MM.1S (cell line): Measurements from ENCODE around the gene OTOP2.

Source experiments
- DNase-seq: peaks from one replicate; pipeline ENCODE4 v3.0.0-alpha.2; 2015
- H2AFZ ChIP-seq: fragments of 300-600 bp; sonication (generic); 2 replicates; pipeline ENCODE4 v1.6.0; 2016; ENCODE audit warnings: antibody characterized with exemption, low read length
- H3F3A ChIP-seq: fragments of 300-600 bp; sonication (generic); 2 replicates; pipeline ENCODE4 v1.6.1; 2016; ENCODE audit warnings: mild to moderate bottlenecking, antibody characterized with exemption, low read length, moderate library complexity, mixed read lengths; ENCODE audit not compliant: insufficient read depth
- H3K27ac ChIP-seq: fragments of 300-600 bp; sonication (generic); 2 replicates; pipeline ENCODE4 v1.5.1; 2016; ENCODE audit warnings: mild to moderate bottlenecking, low read length
- H3K27me3 ChIP-seq: fragments of 300-600 bp; sonication (generic); replicated peaks from 2 replicates; pipeline ENCODE4 v1.6.0; 2016; ENCODE audit warnings: low read length; ENCODE audit not compliant: insufficient read depth
- H3K36me3 ChIP-seq: fragments of 300-600 bp; sonication (generic); replicated peaks from 2 replicates; pipeline ENCODE4 v1.6.1; 2016; ENCODE audit warnings: mild to moderate bottlenecking, low read length, mixed read lengths; ENCODE audit not compliant: insufficient read depth
- H3K4me1 ChIP-seq: fragments of 300-600 bp; sonication (generic); 2 replicates; pipeline ENCODE4 v1.6.1; 2016; ENCODE audit warnings: low read length, mixed read lengths
- H3K4me2 ChIP-seq: fragments of 300-600 bp; sonication (generic); 2 replicates; pipeline ENCODE4 v1.6.0; 2016; ENCODE audit warnings: low read depth, low read length
- H3K4me3 ChIP-seq: fragments of 300-600 bp; sonication (generic); 2 replicates; pipeline ENCODE4 v1.5.1; 2016; ENCODE audit warnings: low read length, mixed read lengths
- H3K79me2 ChIP-seq: fragments of 300-600 bp; sonication (generic); 2 replicates; pipeline ENCODE4 v1.6.1; 2016; ENCODE audit warnings: mixed run types, low read length, mixed read lengths
- H3K9ac ChIP-seq: fragments of 300-600 bp; sonication (generic); 2 replicates; pipeline ENCODE4 v1.6.1; 2016; ENCODE audit warnings: low read length, mixed read lengths
- H3K9me2 ChIP-seq: fragments of 300-600 bp; sonication (generic); replicated peaks from 2 replicates; pipeline ENCODE4 v1.6.1; 2016; ENCODE audit warnings: mild to moderate bottlenecking, low read length, mixed read lengths; ENCODE audit not compliant: insufficient read depth
- H3K9me3 ChIP-seq: fragments of 300-600 bp; sonication (generic); replicated peaks from 2 replicates; pipeline ENCODE4 v1.6.1; 2016; ENCODE audit warnings: mild to moderate bottlenecking, low read length, mixed read lengths; ENCODE audit not compliant: insufficient read depth
- H4K20me1 ChIP-seq: fragments of 300-600 bp; sonication (generic); 2 replicates; pipeline ENCODE4 v1.6.1; 2016; ENCODE audit warnings: mild to moderate bottlenecking, low read length, moderate library complexity, mixed read lengths; ENCODE audit not compliant: insufficient read depth
- CTCF ChIP-seq: fragments of 300-600 bp; sonication (generic); IDR thresholded peaks from 2 replicates; pipeline ENCODE4 v1.5.1; 2016; ENCODE audit warnings: antibody characterized with exemption, low read length, mixed read lengths
- EZH2 ChIP-seq: fragments of 300-600 bp; sonication (generic); optimal IDR thresholded peaks from 2 replicates; pipeline ENCODE3; 2017; ENCODE audit warnings: low read depth, mild to moderate bottlenecking, antibody characterized with exemption, low read length, mixed read lengths
- EZH2phosphoT487 ChIP-seq: fragments of 300-600 bp; sonication (generic); IDR thresholded peaks from 2 replicates; pipeline ENCODE4 v1.6.1; 2018; ENCODE audit warnings: antibody characterized with exemption, low read length

OTOP2 gene

GRCh38 chr17:74883241-74883745, 40.8 kb upstream of the OTOP2 start:
- H3K9me3 ChIP-seq = no peaks in the 10 kb centered on the region
- no peak overlapping the region for H3K9ac ChIP-seq
- no peaks in the 10 kb centered on the region for H4K20me1 ChIP-seq
- no peaks in the 10 kb centered on the region for H3K36me3 ChIP-seq
- H3F3A ChIP-seq = no peaks in the 10 kb centered on the region
- no peak for DNase-seq
- no peak overlapping the region for H3K4me2 ChIP-seq
- H3K4me3 ChIP-seq = no peak overlapping the region
- peaks cover 95% of the 10 kb centered on the region for H3K27me3 ChIP-seq
- no peak overlapping the region for H3K27ac ChIP-seq
- no peaks in the 10 kb centered on the region for H3K9me2 ChIP-seq
- H3K79me2 ChIP-seq = no peaks in the 10 kb centered on the region
- TF ChIP-seq EZH2 = no peak
- TF ChIP-seq EZH2phosphoT487 = no peak
- no peaks in the 10 kb centered on the region for H3K4me1 ChIP-seq
- H2AFZ ChIP-seq = no peak overlapping the region

GRCh38 chr17:74888469-74888868, 35.6 kb upstream of the OTOP2 start:
- peaks cover 94% of the 10 kb centered on the region for H3K27me3 ChIP-seq
- H3K9ac ChIP-seq = no peak overlapping the region
- H3K4me3 ChIP-seq = no peak overlapping the region
- DNase-seq = no peak
- no peak overlapping the region for H3K27ac ChIP-seq
- H4K20me1 ChIP-seq = no peaks in the 10 kb centered on the region
- no peak overlapping the region for H3K4me2 ChIP-seq
- H2AFZ ChIP-seq = no peak overlapping the region
- no peaks in the 10 kb centered on the region for H3K4me1 ChIP-seq
- H3K9me3 ChIP-seq = no peaks in the 10 kb centered on the region
- TF ChIP-seq EZH2 (peak; percentile 22), CTCF (no peak)
- no peaks in the 10 kb centered on the region for H3K79me2 ChIP-seq
- no peaks in the 10 kb centered on the region for H3K36me3 ChIP-seq
- no peaks in the 10 kb centered on the region for H3F3A ChIP-seq
- H3K9me2 ChIP-seq = no peaks in the 10 kb centered on the region

- Histone ChIP-seq H4K20me1 (no peaks in the 10 kb centered on the region), H3K27ac (no peak overlapping the region), H3K4me1 (no peaks in the 10 kb centered on the region), H3F3A (no peaks in the 10 kb centered on the region), H3K9ac (no peak overlapping the region), H3K9me3 (no peaks in the 10 kb centered on the region), H3K4me2 (no peak overlapping the region), H3K36me3 (no peaks in the 10 kb centered on the region), H3K9me2 (no peaks in the 10 kb centered on the region), H3K27me3 (peaks cover 94% of the 10 kb centered on the region), H2AFZ (no peak overlapping the region), H3K79me2 (no peaks in the 10 kb centered on the region), H3K4me3 (no peak overlapping the region)
- TF ChIP-seq EZH2phosphoT487 (no peak), CTCF (no peak)
- no peak for DNase-seq
Observed at GRCh38 chr17:74890554-74890953, 33.5 kb upstream of the OTOP2 start.

GRCh38 chr17:74892013-74892841, 31.8 kb upstream of the OTOP2 start:
- Histone ChIP-seq H3K27ac (no peak overlapping the region), H3K79me2 (no peaks in the 10 kb centered on the region), H3K27me3 (peaks cover 98% of the 10 kb centered on the region), H2AFZ (no peak overlapping the region), H3K4me2 (no peak overlapping the region), H3K4me1 (no peaks in the 10 kb centered on the region), H3K9me3 (no peaks in the 10 kb centered on the region), H3K9ac (no peak overlapping the region), H3F3A (no peaks in the 10 kb centered on the region), H3K9me2 (no peaks in the 10 kb centered on the region), H3K4me3 (no peak overlapping the region), H4K20me1 (no peaks in the 10 kb centered on the region), H3K36me3 (no peaks in the 10 kb centered on the region)
- TF ChIP-seq EZH2 (no peak), EZH2phosphoT487 (no peak), CTCF (no peak)
- DNase-seq = no peak
